D721Med (cell line): Measurements from ENCODE around the gene CACNG4.

Source experiments
- DNase-seq: peaks from one replicate; pipeline ENCODE4 v3.0.0; 2011; ENCODE audit warnings: low spot score; ENCODE audit not compliant: insufficient read length
- FAIRE-seq: peaks from 2 replicates; lab custom pipeline; 2011; peaks lifted over from hg19 to GRCh38; lab: Jason Lieb, UNC
- CTCF ChIP-seq: IDR thresholded peaks from 2 replicates; pipeline ENCODE4 v1.5.1; 2012; ENCODE audit warnings: mild to moderate bottlenecking, control low read depth; ENCODE audit not compliant: insufficient read depth; ENCODE audit errors: missing control alignments

The CACNG4 gene

GRCh38 chr17:66983414-66984021, 19.0 kb downstream of the CACNG4 start:
- no peak for FAIRE-seq
- TF ChIP-seq CTCF = no peak

DNA sequence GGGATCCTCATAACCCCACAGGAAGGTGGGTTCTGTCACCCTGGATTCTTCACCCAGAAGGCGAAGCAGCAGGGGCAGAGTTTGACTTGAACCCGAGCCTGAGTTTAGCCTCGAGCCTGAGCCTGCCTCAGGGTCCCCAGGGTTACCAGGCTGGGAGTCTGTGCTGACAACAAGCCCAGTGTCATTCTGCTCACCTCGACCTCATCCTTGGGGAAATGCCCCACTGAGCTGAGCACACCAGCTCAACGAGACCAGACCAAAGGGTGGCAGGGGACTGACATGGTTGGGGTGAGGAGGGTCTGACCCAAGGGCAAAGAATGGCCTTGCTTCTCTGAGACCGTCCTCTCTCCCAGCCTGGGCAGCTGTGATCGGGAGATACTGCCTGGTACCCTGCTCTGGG, 20.2 kb downstream of the CACNG4 start:
- FAIRE-seq = no peak
- DNase-seq = no peak
- no peak for TF ChIP-seq CTCF

More at GRCh38 chr17:66983414-66984021, 19.0 kb downstream of the CACNG4 start:
- DNase-seq = no peak

DNA sequence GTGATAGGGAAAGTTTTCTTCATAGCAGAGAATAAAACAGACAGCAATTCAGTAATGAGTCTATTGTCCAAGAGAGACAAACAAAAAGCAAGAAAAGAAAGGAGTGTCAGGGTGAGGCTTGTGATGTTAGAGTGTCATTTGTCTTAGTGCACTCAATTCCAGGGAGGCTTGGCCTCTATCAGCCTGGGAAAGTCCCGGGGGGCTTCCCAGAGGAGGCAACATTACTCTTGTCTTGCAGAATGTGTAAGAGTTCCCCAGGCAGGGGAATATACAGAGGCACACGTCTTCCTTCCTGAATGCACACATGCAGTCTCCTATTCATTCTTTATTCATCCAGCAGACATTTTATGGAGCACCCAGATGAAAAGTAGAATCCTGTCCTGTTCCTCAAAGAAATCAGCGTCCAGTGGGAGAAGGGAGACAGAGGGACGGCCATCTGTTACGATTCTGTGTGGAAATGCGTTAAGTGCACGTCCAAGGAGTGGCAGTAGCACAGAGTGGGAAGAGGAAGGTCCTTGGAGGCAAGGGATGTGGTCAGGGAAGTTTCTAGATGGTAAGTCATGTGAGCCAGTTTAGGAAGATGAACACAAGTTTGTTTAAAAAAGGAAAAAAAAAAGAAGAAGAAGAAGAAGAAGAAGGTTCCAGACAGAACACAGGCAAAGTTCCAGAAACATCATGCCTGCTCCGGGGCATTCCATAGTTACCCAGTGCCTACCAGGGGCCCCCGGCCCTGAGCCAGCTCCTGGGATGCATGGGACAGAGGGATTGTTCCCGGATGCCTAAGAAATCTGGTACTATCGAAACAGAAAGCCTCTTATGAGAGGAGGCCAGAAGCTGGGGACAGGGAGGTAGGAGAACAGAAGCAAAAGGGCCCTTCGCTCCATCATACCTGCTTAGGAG, 21.1 kb downstream of the CACNG4 start:
- no peak for TF ChIP-seq CTCF
- FAIRE-seq = no peak
- DNase-seq = no peak

GRCh38 chr17:66986659-66987058, 22.2 kb downstream of the CACNG4 start:
- DNase-seq (no peak), FAIRE-seq (no peak)
- no peak for TF ChIP-seq CTCF

GRCh38 chr17:66987059-66987616, 22.6 kb downstream of the CACNG4 start:
- no peak for DNase-seq
- no peak for FAIRE-seq
- TF ChIP-seq CTCF = no peak

- FAIRE-seq = no peak
- DNase-seq = no peak
- no peak for TF ChIP-seq CTCF
Observed at GRCh38 chr17:66988069-66988798, 23.7 kb downstream of the CACNG4 start.
